ENCODE results near the gene CBY1. TPM values are rescaled to one million over a fixed set of nuclear protein-coding genes. Genes with fewer than 3 reads are reported as not detected.

CBY1 gene
- total RNA-seq, 1 experiment from 2014 or later: 12.9 TPM

DNA sequence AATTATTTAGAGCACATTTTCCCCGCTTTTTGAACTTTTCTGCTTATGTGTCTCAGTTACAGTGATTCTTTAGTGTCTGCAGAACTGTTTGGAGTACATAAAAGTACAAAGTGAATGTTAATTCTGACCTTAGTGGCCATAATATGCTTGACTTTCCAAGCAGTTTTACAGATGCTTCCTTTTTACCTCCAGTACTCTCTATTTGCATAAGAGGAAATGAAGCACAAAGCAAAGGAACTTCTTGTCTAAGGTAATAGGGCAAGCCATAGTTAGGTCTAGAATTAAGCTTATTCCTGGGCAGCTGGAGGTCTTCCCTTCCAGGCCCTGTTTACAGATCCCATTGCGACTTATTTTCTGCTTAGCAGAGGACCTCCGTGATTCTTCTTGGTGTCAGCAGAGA, 52.9 kb downstream of the CBY1 start:
- no peaks in the 10 kb centered on the region for H3K9me2 ChIP-seq (replicated peaks; ENCODE audit: low read length)
- BruUV-seq (replicated peaks): no TSS peak
- intact Hi-C loops (cut with micrococcal nuclease): no loop called here
- 0 out of 2 replicates have a peak, but pooled peaks cover 3% of the 10 kb centered on the region for H3K36me3 ChIP-seq (ENCODE audit: low read depth, low read length)
- no peak for ATAC-seq
- no peak overlapping the region for H3K27ac ChIP-seq (ENCODE audit: low read length)
- peaks cover 36% of the 10 kb centered on the region for H3K4me1 ChIP-seq (ENCODE audit: insufficient read depth, low read length)
- H3K4me3 ChIP-seq (ENCODE audit: low read length): no peak overlapping the region
- H2AFZ ChIP-seq (ENCODE audit: low read length): no peak overlapping the region
- peaks cover 85% of the 10 kb centered on the region for H3K79me2 ChIP-seq (ENCODE audit: low read length)
- H3K9ac ChIP-seq (ENCODE audit: low read length): no peak overlapping the region
- TF ChIP-seq EZH2 (IDR thresholded peaks at IDR 0.05; ENCODE audit: low read length, unreplicated experiment) (no peak), EZH2phosphoT487 (IDR thresholded peaks at IDR 0.05; ENCODE audit: borderline replicate concordance, low read length) (no peak)
- TF ChIP-seq, protein P1, sequence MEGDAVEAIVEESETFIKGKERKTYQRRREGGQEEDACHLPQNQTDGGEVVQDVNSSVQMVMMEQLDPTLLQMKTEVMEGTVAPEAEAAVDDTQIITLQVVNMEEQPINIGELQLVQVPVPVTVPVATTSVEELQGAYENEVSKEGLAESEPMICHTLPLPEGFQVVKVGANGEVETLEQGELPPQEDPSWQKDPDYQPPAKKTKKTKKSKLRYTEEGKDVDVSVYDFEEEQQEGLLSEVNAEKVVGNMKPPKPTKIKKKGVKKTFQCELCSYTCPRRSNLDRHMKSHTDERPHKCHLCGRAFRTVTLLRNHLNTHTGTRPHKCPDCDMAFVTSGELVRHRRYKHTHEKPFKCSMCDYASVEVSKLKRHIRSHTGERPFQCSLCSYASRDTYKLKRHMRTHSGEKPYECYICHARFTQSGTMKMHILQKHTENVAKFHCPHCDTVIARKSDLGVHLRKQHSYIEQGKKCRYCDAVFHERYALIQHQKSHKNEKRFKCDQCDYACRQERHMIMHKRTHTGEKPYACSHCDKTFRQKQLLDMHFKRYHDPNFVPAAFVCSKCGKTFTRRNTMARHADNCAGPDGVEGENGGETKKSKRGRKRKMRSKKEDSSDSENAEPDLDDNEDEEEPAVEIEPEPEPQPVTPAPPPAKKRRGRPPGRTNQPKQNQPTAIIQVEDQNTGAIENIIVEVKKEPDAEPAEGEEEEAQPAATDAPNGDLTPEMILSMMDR (conservative IDR thresholded peaks at IDR 0.05; ENCODE audit: low read depth, low read length): no peak
- CTCF ChIA-PET: no interaction called here
- H4K20me1 ChIP-seq (ENCODE audit: low read length): peaks cover 60% of the 10 kb centered on the region
- no peaks in the 10 kb centered on the region for H3K9me3 ChIP-seq (ENCODE audit: low read length)
- H3F3A ChIP-seq (ENCODE audit: low read length, unreplicated experiment): no peaks in the 10 kb centered on the region
- POLR2A ChIA-PET (ENCODE audit: unreplicated experiment): interaction anchor here (0.6 kb wide), 1 partner anchor 9 kb away, joined by 3 read pairs; no protein-coding TSS in a partner anchor
- no peak for DNase-seq
- H3K27me3 ChIP-seq (ENCODE audit: low read length): no peaks in the 10 kb centered on the region
- H3K4me2 ChIP-seq (ENCODE audit: low read length): no peak overlapping the region

DNA sequence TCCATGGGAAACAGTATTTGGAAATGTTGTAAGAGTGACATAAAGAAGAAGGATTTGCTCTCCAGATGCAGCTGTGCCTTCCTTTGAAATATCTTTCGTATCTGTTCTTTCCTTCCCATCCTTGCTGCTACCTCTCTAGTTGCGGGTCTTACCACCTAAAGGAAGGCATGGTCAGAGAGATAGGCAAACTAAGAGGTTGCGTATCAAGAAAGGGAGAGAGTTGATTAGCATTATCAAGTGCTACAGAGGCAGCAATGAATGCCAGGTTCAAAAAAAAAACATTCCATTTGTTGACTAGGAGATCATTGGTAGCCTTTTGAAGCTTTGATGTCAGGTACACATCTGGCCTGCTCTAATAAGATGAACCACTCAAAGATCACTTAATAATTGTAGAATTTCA, 53.9 kb downstream of the CBY1 start:
- H2AFZ ChIP-seq (ENCODE audit: low read length): no peak overlapping the region
- no TSS peak for BruUV-seq (replicated peaks)
- POLR2A ChIA-PET (ENCODE audit: unreplicated experiment): no interaction called here

DNA sequence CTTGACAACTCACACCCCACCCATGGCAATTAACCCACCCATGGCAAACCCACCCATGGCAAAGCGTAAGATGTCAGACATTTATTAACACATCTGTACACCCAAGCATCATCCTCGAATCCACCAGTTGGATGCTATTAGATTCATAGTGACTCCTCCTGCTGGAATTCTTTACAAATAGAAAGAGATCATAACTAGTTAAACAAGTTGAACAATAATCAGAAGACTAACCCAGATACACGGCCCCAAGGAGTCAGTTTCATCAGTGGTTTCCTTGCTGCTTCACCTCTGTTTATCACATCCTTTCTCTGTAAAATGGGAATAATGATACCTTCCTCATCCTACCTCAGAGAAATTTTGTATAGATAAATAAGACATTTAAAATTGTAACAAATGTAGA, 54.4 kb downstream of the CBY1 start:
- no peaks in the 10 kb centered on the region for H3K9me3 ChIP-seq (ENCODE audit: low read length)
- POLR2A ChIA-PET (ENCODE audit: unreplicated experiment): no interaction called here
- ATAC-seq (no peak), DNase-seq (peak; percentile 45)
- no peaks in the 10 kb centered on the region for H3K9me2 ChIP-seq (replicated peaks; ENCODE audit: low read length)
- no peak overlapping the region for H3K27ac ChIP-seq (ENCODE audit: low read length)
- peaks cover 100% of the 10 kb centered on the region for H3K79me2 ChIP-seq (ENCODE audit: low read length)
- H3K36me3 ChIP-seq (ENCODE audit: low read depth, low read length): 0 out of 2 replicates have a peak, but pooled peaks cover 3% of the 10 kb centered on the region
- H2AFZ ChIP-seq (ENCODE audit: low read length): no peak overlapping the region
- no peak overlapping the region for H3K4me2 ChIP-seq (ENCODE audit: low read length)
- H3F3A ChIP-seq (ENCODE audit: low read length, unreplicated experiment): no peaks in the 10 kb centered on the region
- BruUV-seq (replicated peaks): no TSS peak
- CTCF ChIA-PET: no interaction called here
- no peak overlapping the region for H3K9ac ChIP-seq (ENCODE audit: low read length)
- H3K4me3 ChIP-seq (ENCODE audit: low read length): no peak overlapping the region
- peaks cover 28% of the 10 kb centered on the region for H3K4me1 ChIP-seq (ENCODE audit: insufficient read depth, low read length)
- intact Hi-C loops (cut with micrococcal nuclease): no loop called here
- H4K20me1 ChIP-seq (ENCODE audit: low read length): peaks cover 60% of the 10 kb centered on the region
- H3K27me3 ChIP-seq (ENCODE audit: low read length): no peaks in the 10 kb centered on the region
- TF ChIP-seq, protein P1 (conservative IDR thresholded peaks at IDR 0.05; ENCODE audit: low read depth, low read length): no peak
- TF ChIP-seq EZH2 (IDR thresholded peaks at IDR 0.05; ENCODE audit: low read length, unreplicated experiment) (no peak), EZH2phosphoT487 (IDR thresholded peaks at IDR 0.05; ENCODE audit: borderline replicate concordance, low read length) (no peak)

More for the DNA sequence above, 53.9 kb downstream of the CBY1 start:
- ATAC-seq (no peak), DNase-seq (no peak)
- Histone ChIP-seq H3K9ac (ENCODE audit: low read length) (no peak overlapping the region), H3K79me2 (ENCODE audit: low read length) (peaks cover 96% of the 10 kb centered on the region), H3K27ac (ENCODE audit: low read length) (no peak overlapping the region), H3K4me3 (ENCODE audit: low read length) (no peak overlapping the region), H3K27me3 (ENCODE audit: low read length) (no peaks in the 10 kb centered on the region), H3K9me3 (ENCODE audit: low read length) (no peaks in the 10 kb centered on the region), H3K9me2 (replicated peaks; ENCODE audit: low read length) (no peaks in the 10 kb centered on the region), H4K20me1 (ENCODE audit: low read length) (peaks cover 60% of the 10 kb centered on the region), H3K36me3 (ENCODE audit: low read depth, low read length) (0 out of 2 replicates have a peak, but pooled peaks cover 3% of the 10 kb centered on the region), H3K4me2 (ENCODE audit: low read length) (no peak overlapping the region), H3F3A (ENCODE audit: low read length, unreplicated experiment) (no peaks in the 10 kb centered on the region), H3K4me1 (ENCODE audit: insufficient read depth, low read length) (peaks cover 28% of the 10 kb centered on the region)
- no peak for TF ChIP-seq EZH2 (IDR thresholded peaks at IDR 0.05; ENCODE audit: low read length, unreplicated experiment)
- intact Hi-C loops (cut with micrococcal nuclease): no loop called here
- CTCF ChIA-PET: no interaction called here

Data from PC-3 (cell line).